Choroid plexus epithelial cell (primary cell): Measurements from ENCODE around the gene HIVEP3.

Source experiments
- DNase-seq: peaks from one replicate; pipeline ENCODE4 v3.0.0-alpha.2; 2010; ENCODE audit warnings: low read depth
- H3K4me3 ChIP-seq: 2 replicates; pipeline ENCODE4 v1.5.1; 2011; ENCODE audit warnings: low read depth, mild to moderate bottlenecking, control low read depth, low read length, moderate library complexity
- TF ChIP-seq, protein P1 (sequence below): conservative IDR thresholded peaks from 2 replicates; pipeline ENCODE4 v1.5.1; 2011; ENCODE audit warnings: low read depth, mild to moderate bottlenecking, control low read depth, inconsistent platforms, low read length, moderate library complexity

Gene HIVEP3

DNA sequence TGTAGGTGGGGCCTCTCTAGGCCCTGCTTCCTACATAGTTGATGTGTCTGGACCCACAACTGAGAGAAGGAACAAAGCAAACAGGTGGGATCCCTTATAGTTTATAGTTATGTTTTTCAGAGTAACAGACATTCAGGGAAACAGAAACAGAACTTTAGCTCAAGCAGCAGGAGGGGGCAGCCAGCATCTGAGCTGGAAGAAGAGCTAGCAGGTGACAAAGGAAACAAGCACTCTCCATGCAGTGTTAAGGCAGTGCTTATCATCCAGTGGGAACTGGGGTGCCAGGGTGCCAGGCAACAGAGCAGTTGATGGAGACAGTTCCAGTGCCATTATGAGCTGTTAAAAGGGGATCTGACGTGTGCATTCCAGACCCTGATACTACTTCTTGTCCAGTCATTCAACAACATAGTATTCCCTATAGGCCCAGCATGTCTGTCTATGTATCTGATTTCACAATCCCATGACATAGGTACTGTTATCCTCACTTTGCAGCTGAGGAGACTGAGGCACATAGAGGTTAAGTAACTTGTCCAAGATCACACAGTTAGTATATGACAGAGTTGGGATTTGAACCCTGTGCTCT, 13.5 kb downstream of the HIVEP3 start:
- TF ChIP-seq, protein P1, sequence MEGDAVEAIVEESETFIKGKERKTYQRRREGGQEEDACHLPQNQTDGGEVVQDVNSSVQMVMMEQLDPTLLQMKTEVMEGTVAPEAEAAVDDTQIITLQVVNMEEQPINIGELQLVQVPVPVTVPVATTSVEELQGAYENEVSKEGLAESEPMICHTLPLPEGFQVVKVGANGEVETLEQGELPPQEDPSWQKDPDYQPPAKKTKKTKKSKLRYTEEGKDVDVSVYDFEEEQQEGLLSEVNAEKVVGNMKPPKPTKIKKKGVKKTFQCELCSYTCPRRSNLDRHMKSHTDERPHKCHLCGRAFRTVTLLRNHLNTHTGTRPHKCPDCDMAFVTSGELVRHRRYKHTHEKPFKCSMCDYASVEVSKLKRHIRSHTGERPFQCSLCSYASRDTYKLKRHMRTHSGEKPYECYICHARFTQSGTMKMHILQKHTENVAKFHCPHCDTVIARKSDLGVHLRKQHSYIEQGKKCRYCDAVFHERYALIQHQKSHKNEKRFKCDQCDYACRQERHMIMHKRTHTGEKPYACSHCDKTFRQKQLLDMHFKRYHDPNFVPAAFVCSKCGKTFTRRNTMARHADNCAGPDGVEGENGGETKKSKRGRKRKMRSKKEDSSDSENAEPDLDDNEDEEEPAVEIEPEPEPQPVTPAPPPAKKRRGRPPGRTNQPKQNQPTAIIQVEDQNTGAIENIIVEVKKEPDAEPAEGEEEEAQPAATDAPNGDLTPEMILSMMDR: no peak
- H3K4me3 ChIP-seq: no peak overlapping the region

DNA sequence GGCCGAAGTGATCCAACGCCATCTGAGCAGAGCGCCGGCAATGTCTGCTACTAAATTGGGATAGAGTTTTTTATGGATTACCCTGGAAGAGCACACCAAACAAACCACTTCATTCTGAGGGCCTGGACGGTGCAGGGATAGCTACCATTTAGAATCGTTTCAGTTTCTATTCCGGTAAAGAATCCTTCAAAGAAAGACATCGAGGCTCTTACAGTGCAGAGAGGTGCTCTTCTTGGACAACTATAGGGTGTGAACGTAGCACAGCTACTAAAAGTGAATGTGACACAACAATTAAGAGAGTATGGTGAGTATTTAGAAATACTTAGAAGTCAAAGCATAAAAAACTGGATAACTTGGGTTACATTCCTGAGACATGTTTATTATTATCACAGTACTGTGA, 16.1 kb downstream of the HIVEP3 start:
- no peak for DNase-seq
- no peak overlapping the region for H3K4me3 ChIP-seq
- TF ChIP-seq, protein P1: no peak

More for the DNA sequence above, 13.5 kb downstream of the HIVEP3 start:
- no peak for DNase-seq

DNA sequence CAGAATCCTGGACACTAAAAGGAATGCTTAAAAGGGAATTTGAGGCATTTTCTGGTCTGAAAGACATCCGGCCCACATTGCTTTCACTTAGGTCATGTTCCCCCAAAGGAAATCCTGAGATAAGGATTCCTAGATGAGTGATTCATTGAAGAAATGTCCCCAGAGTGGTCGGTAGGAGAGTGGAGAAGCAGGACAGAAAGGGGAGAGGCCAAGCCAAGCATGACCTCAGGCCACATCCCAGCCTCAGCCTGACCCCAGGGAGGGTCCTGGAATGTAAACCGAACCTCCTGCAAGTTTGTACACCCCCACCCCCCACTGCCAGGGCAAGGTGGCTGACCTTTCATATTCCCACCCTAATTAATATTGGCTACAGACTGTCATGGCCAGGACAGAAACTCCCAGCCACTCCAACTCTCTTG, 16.6 kb downstream of the HIVEP3 start:
- DNase-seq: peak; percentile 83
- H3K4me3 ChIP-seq: no peak overlapping the region
- TF ChIP-seq, protein P1: no peak

DNA sequence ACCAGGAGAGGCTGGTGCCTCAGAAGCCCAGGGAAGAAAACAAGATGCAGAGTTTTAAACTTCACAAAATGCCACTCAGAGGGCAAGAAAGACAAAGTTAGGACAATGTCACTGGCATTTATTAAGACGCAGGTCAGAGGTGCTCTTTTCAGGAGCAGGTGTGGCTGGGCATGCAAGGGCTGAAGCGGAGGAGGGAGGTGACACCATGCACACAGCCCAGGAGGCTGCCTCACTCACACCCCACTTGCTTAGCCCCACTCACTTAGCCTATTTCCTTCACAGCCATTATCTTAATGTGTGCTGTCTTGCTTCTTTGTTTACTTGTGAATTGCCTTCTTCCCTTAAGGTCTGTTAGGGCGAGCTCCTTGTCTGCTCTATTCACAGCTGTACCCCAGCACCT, 17.2 kb downstream of the HIVEP3 start:
- no peak for DNase-seq
- TF ChIP-seq, protein P1: no peak
- no peak overlapping the region for H3K4me3 ChIP-seq

DNA sequence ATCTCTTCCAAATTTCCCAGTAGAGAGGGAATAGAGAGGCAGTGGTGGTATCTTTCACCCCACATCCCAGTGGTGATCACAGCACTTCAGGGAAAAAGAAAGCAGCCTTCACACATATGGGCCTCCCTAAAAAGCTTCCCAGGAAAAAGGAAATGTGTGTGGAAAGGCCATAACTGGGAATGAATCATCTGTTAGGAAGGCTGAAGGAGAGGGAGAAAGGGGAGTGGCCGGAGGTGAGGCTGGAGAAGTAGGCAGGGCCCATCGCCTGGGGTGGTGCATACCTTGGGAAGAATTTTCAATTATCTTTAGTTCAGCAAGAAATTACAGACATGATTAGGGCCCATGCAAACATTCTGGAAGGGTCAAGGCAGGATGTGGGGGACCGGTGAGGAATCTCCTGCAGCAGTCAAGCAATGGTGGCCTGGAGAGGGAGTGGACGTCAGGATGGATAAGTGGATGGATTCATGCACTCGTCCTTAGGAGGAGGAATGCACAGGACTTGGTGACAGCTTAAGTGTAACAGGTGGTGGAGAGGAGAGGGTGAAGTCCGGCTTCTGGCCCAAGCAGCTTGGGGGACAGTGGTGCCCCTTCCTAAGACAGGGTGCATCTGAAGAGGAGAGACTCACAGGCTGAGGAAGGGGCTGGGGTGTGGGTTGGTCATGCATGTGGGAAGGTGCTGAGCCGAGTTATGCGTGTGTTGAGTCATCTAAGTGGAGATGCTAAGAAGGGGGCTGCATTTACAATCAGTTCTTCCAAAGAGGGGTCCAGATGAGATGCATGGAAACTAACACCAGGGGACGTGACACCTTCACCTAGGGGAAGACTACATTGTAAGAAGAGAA, 17.9 kb downstream of the HIVEP3 start:
- H3K4me3 ChIP-seq: no peak overlapping the region

DNA sequence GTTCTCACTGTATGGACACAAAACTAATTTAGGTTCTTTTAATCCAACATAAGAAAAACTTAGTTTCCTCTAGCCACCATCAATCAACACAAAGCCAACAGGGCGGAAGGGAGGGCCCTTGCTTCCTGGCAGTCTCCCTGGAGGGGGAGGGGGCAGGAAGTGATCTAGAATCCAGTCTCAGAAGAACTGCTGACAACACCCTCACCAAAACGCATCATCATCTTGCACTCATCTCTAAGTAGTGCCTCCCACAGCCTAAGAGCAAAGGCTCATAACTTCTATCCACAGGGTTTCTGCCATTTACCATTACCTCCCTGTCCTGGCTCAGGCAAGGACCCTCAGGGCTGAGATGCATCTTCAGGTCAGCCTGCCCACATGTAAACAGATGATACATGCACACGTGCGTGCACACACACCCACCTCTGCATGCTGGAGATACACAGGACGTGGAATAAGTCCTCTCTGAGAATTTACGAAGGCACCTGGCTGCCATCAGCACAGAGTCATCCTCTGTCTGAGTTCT, 20.5 kb downstream of the HIVEP3 start:
- DNase-seq: peak; percentile 85
- TF ChIP-seq, protein P1: no peak
- H3K4me3 ChIP-seq: no peak overlapping the region

More for the DNA sequence above, 17.9 kb downstream of the HIVEP3 start:
- TF ChIP-seq, protein P1: no peak
- DNase-seq: no peak
